ENCODE measurements around the gene HLCS. TPM values are rescaled to one million over a fixed set of nuclear protein-coding genes. Genes with fewer than 3 reads are reported as not detected.

Gene HLCS
- total RNA-seq, 3 donors from 2014 or later: 19.5 to 26.2 (median 20.3) TPM

- intact Hi-C loops (cut with DNase I; ENCODE audit: low total_unique reads): no loop called here
- no peak overlapping the region for H3K4me3 ChIP-seq
- no peak for DNase-seq (ENCODE audit: low spot score in 2 of 2)
- peaks cover 0 to 34% of the 10 kb centered on the region in 2 donors for H3K27me3 ChIP-seq
- H3K27ac ChIP-seq: no peak overlapping the region
- H3K36me3 ChIP-seq: no peaks in the 10 kb centered on the region
- H3K9me3 ChIP-seq: no peaks in the 10 kb centered on the region
- H3K4me1 ChIP-seq: no peaks in the 10 kb centered on the region
- TF ChIP-seq CTCF (IDR thresholded peaks at IDR 0.05) (no peak), POLR2AphosphoS5 (IDR thresholded peaks at IDR 0.05) (no peak), POLR2A (IDR thresholded peaks at IDR 0.05) (no peak)
These were observed 240.6 kb downstream of the HLCS start for GRCh38 chr21:36725793-36726386.

GRCh38 chr21:36724660-36725059 lies 241.8 kb downstream of the HLCS start:
- no peaks in the 10 kb centered on the region for H3K4me1 ChIP-seq
- no peak for DNase-seq (ENCODE audit: low spot score in 2 of 2)
- H3K9me3 ChIP-seq: no peaks in the 10 kb centered on the region
- peaks cover 0 to 24% of the 10 kb centered on the region in 2 donors for H3K27me3 ChIP-seq
- intact Hi-C loops (cut with DNase I; ENCODE audit: low total_unique reads): no loop called here
- no peak overlapping the region for H3K27ac ChIP-seq
- no peak overlapping the region for H3K4me3 ChIP-seq
- TF ChIP-seq POLR2AphosphoS5 (IDR thresholded peaks at IDR 0.05) (no peak), POLR2A (IDR thresholded peaks at IDR 0.05) (no peak), CTCF (IDR thresholded peaks at IDR 0.05) (no peak)
- no peaks in the 10 kb centered on the region for H3K36me3 ChIP-seq

DNA sequence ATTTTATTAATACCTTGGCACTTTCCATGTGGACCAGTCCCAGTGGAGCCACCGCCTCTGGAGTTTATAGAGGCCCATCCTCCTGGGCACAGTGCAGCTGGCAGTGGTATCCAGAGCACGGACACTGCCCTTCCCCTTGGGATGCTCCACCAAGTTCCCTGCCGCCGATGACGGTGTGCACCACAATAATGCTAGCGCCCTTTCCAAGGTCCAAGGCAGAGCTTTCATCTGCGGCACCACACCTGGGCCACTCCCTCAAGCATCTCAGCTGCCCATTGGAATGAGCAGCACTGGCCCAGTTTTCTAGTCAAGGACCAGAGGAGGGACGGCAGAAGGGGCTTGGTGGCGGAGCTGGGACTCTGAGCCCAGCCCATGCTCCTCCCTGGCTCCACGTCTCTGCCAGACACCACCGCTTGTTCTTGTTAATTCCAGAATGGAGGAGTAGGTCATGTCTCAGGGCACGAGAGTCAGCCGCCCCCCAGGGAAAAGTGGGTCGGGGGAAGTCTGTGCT lies 243.0 kb downstream of the HLCS start:
- Histone ChIP-seq H3K4me1 (no peaks in the 10 kb centered on the region), H3K9me3 (no peaks in the 10 kb centered on the region), H3K27ac (no peak overlapping the region), H3K27me3 (peaks cover 0 to 13% of the 10 kb centered on the region in 2 donors), H3K36me3 (no peaks in the 10 kb centered on the region), H3K4me3 (no peak overlapping the region)
- peak in 1 of 2 donors; percentile 44 for DNase-seq (ENCODE audit: low spot score in 2 of 2)
- TF ChIP-seq POLR2A (IDR thresholded peaks at IDR 0.05) (no peak), POLR2AphosphoS5 (IDR thresholded peaks at IDR 0.05) (no peak), CTCF (IDR thresholded peaks at IDR 0.05) (no peak)
- intact Hi-C loops (cut with DNase I; ENCODE audit: low total_unique reads): no loop called here

- Histone ChIP-seq H3K36me3 (no peaks in the 10 kb centered on the region), H3K27me3 (peaks cover 0 to 13% of the 10 kb centered on the region in 2 donors), H3K9me3 (no peaks in the 10 kb centered on the region), H3K4me3 (no peak overlapping the region), H3K4me1 (no peaks in the 10 kb centered on the region), H3K27ac (no peak overlapping the region)
- no peak for DNase-seq (ENCODE audit: low spot score in 2 of 2)
- TF ChIP-seq POLR2AphosphoS5 (IDR thresholded peaks at IDR 0.05): no peak
- no peak for TF ChIP-seq POLR2A (IDR thresholded peaks at IDR 0.05)
- TF ChIP-seq CTCF (IDR thresholded peaks at IDR 0.05): no peak
- intact Hi-C loops (cut with DNase I; ENCODE audit: low total_unique reads): no loop called here
These were observed 243.8 kb downstream of the HLCS start for GRCh38 chr21:36722370-36723368.

DNA sequence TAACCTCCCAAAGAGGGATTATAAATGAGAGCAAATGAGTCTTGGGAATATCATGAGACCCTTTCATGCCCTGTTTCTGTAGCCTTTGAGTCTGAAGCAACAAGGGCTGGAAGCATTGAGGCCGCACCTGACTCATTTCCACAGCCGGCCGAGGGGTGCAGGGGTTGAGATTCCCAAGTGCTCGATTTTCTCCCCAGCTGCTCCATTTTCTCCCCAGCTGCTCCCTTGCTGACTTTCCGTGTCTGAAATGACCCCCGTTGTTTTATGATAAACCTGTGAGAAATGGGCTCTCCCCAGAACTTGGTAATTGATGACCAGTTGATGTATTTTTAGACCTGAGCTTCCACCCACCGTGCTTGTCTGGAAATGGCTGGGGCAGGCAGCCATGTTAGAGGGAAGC lies 244.7 kb downstream of the HLCS start:
- Histone ChIP-seq H3K4me3 (no peak overlapping the region), H3K36me3 (no peaks in the 10 kb centered on the region), H3K9me3 (no peaks in the 10 kb centered on the region), H3K4me1 (no peaks in the 10 kb centered on the region), H3K27me3 (peaks cover 0 to 13% of the 10 kb centered on the region in 2 donors), H3K27ac (no peak overlapping the region)
- DNase-seq (ENCODE audit: low spot score in 2 of 2): no peak
- intact Hi-C loops (cut with DNase I; ENCODE audit: low total_unique reads): no loop called here
- no peak for TF ChIP-seq POLR2AphosphoS5 (IDR thresholded peaks at IDR 0.05)
- TF ChIP-seq CTCF (IDR thresholded peaks at IDR 0.05): no peak
- TF ChIP-seq POLR2A (IDR thresholded peaks at IDR 0.05): no peak

Measured in breast epithelium (tissue), 4 donors.